ENCODE results near the gene RDH16. TPM values are rescaled to one million over a fixed set of nuclear protein-coding genes. Genes with fewer than 3 reads are reported as not detected.

RDH16 gene
- total RNA-seq, 1 experiment from 2014 or later: 0.39 TPM

GRCh38 chr12:57005980-57006808 lies 48.8 kb upstream of the RDH16 start, which contains the start of gene ZBTB39:
Gene ZBTB39 (minus strand): TSS chr12:57006546. CDS start chr12:57004917, 1,629 bp downstream.
- Histone ChIP-seq H2BK15ac (ENCODE audit: low read depth, low read length) (no peak within 1 kb of the TSS), H3K9ac (ENCODE audit: extremely low read depth, insufficient read length, low read length) (peak within 1 kb of the TSS; percentile 77), H3K14ac (ENCODE audit: insufficient read depth, low read length) (peak within 1 kb of the TSS; percentile 52; the same call in 1 of the 2 replicates), H3K4me1 (ENCODE audit: insufficient read depth, low read length) (peaks cover 11% of the 10 kb centered on the region; the same call in 1 of the 2 replicates), H2BK12ac (ENCODE audit: insufficient read length, low read depth, low read length) (no peak within 1 kb of the TSS), H3K79me1 (ENCODE audit: insufficient read depth, low read depth, low read length, poor library complexity, severe bottlenecking) (peaks cover 5% of the 10 kb centered on the region), H2AFZ (ENCODE audit: low read length) (no peak within 1 kb of the TSS), H4K5ac (ENCODE audit: insufficient read length, low read depth, low read length) (no peak within 1 kb of the TSS), H2AK5ac (ENCODE audit: insufficient read length, low read length) (no peak within 1 kb of the TSS), H3K23ac (ENCODE audit: insufficient read length, low read depth, low read length) (no peak within 1 kb of the TSS), H4K8ac (replicated peaks; ENCODE audit: insufficient read length, low read depth, low read length) (no peak within 1 kb of the TSS), H3K4me2 (ENCODE audit: insufficient read depth, insufficient read length, low read length) (peak within 1 kb of the TSS; percentile 60), H2BK20ac (ENCODE audit: low read depth, low read length, poor library complexity, severe bottlenecking) (no peak within 1 kb of the TSS), H3K9me3 (ENCODE audit: control insufficient read depth, low read depth, low read length) (no peaks in the 10 kb centered on the region), H4K91ac (ENCODE audit: insufficient read length, low read depth, low read length) (no peak within 1 kb of the TSS), H3K4ac (ENCODE audit: low read depth, low read length) (no peak within 1 kb of the TSS), H3K27me3 (ENCODE audit: insufficient read depth, low read length) (no peaks in the 10 kb centered on the region), H3K18ac (ENCODE audit: insufficient read length, low read depth, low read length) (peak within 1 kb of the TSS; percentile 60), H3T11ph (ENCODE audit: low read length) (no peak within 1 kb of the TSS), H2BK120ac (ENCODE audit: low read depth, low read length, poor library complexity, severe bottlenecking) (no peak within 1 kb of the TSS), H3K56ac (ENCODE audit: insufficient read length, low read depth, low read length) (no peak within 1 kb of the TSS), H2BK5ac (ENCODE audit: insufficient read length, low read length) (no peak within 1 kb of the TSS), H3K79me2 (ENCODE audit: insufficient read depth, low read length) (no peaks in the 10 kb centered on the region; the same call in 1 of the 2 replicates), H3K23me2 (ENCODE audit: insufficient read length, low read depth, low read length, poor library complexity, severe bottlenecking) (no peaks in the 10 kb centered on the region), H4K20me1 (ENCODE audit: control insufficient read depth, insufficient read depth, insufficient read length) (no peaks in the 10 kb centered on the region), H3K27ac (ENCODE audit: insufficient read length, low read depth, low read length) (no peak within 1 kb of the TSS)
- WGBS (ENCODE audit: extremely low coverage, insufficient read length, low lambda C conversion rate): no CpG with 5 or more reads among the region's 94 CpGs
- peaks cover 45 to 51% of the 10 kb centered on the region in 2 experiments for H3K4me1 Mint-ChIP-seq
- DNase-seq: peak; percentile 75
- TF ChIP-seq, protein P1, sequence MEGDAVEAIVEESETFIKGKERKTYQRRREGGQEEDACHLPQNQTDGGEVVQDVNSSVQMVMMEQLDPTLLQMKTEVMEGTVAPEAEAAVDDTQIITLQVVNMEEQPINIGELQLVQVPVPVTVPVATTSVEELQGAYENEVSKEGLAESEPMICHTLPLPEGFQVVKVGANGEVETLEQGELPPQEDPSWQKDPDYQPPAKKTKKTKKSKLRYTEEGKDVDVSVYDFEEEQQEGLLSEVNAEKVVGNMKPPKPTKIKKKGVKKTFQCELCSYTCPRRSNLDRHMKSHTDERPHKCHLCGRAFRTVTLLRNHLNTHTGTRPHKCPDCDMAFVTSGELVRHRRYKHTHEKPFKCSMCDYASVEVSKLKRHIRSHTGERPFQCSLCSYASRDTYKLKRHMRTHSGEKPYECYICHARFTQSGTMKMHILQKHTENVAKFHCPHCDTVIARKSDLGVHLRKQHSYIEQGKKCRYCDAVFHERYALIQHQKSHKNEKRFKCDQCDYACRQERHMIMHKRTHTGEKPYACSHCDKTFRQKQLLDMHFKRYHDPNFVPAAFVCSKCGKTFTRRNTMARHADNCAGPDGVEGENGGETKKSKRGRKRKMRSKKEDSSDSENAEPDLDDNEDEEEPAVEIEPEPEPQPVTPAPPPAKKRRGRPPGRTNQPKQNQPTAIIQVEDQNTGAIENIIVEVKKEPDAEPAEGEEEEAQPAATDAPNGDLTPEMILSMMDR (conservative IDR thresholded peaks at IDR 0.05): peak; percentile 60
- peaks cover 19 to 36% (median 34%) of the 10 kb centered on the region in 3 experiments; a peak in 6 of 7 replicates for H3K36me3 Mint-ChIP-seq (ENCODE audit: insufficient read depth in 1 of 3, low read depth in 3 of 3)
- H3K27me3 Mint-ChIP-seq (ENCODE audit: low read depth): no peaks in the 10 kb centered on the region; the same call in 1 of the 2 replicates
- peak within 1 kb of the TSS; percentile 91 to 93 for H3K4me3 Mint-ChIP-seq
- peak within 1 kb of the TSS in 2 of 3 experiments; percentile 12 to 74; a peak in 5 of 7 replicates for H3K27ac Mint-ChIP-seq
- no peaks in the 10 kb centered on the region for H3K9me3 Mint-ChIP-seq
